H1 (cell line): ENCODE data around the gene FBN2. TPM values are rescaled to one million over a fixed set of nuclear protein-coding genes. Genes with fewer than 3 reads are reported as not detected.

Experiments
- CTCF ChIA-PET: fragments of 300-600 bp; sonication (Branson Sonifier 250); formaldehyde crosslinking; loops from one replicate; lab custom pipeline; 2021; ENCODE audit not compliant: partially characterized antibody; lab: Charles Lee
- POLR2A ChIA-PET: fragments of 300-600 bp; sonication (Branson Sonifier 250); formaldehyde crosslinking; loops from one replicate; lab custom pipeline; 2021; ENCODE audit warnings: inconsistent platforms; ENCODE audit not compliant: partially characterized antibody; lab: Charles Lee
- DNase-seq, 2 experiments: peaks; one replicate each; pipeline versions ENCODE4 v3.0.0 to v3.0.0-alpha.2; 2010 to 2022; ENCODE audit warnings: low spot score in 2 of 2, low read depth in 1 of 2, mixed read lengths in 1 of 2
- FAIRE-seq: peaks from 2 replicates; lab custom pipeline; 2011; peaks lifted over from hg19 to GRCh38; lab: Jason Lieb, UNC
- H2AFZ ChIP-seq: 2 replicates; pipeline ENCODE4 v1.8.1; 2012; ENCODE audit warnings: low read length, inconsistent platforms
- H2AK5ac ChIP-seq: 2 replicates; pipeline ENCODE4 v1.6.1; 2013; ENCODE audit warnings: low read depth, low read length
- H2BK120ac ChIP-seq: replicated peaks from 2 replicates; pipeline ENCODE3; 2013; ENCODE audit warnings: low read depth, low read length, inconsistent platforms
- H2BK12ac ChIP-seq: 2 replicates; pipeline ENCODE4 v1.6.1; 2013; ENCODE audit warnings: low read depth, low read length
- H2BK15ac ChIP-seq: 2 replicates; pipeline ENCODE4 v1.6.1; 2013; ENCODE audit warnings: low read length
- H2BK20ac ChIP-seq: 2 replicates; pipeline ENCODE4 v1.6.1; 2013; ENCODE audit warnings: low read length
- H2BK5ac ChIP-seq: 2 replicates; pipeline ENCODE4 v1.6.1; 2013; ENCODE audit warnings: low read depth, low read length
- H3K14ac ChIP-seq: 2 replicates; pipeline ENCODE4 v1.6.1; 2013; ENCODE audit warnings: inconsistent platforms; ENCODE audit not compliant: insufficient read length
- H3K18ac ChIP-seq: 2 replicates; pipeline ENCODE4 v1.6.1; 2013; ENCODE audit warnings: low read length; ENCODE audit errors: extremely low read depth
- H3K23ac ChIP-seq: 2 replicates; pipeline ENCODE4 v1.6.1; 2013; ENCODE audit warnings: inconsistent platforms; ENCODE audit not compliant: insufficient read length
- H3K23me2 ChIP-seq: 2 replicates; pipeline ENCODE4 v1.6.1; 2013; ENCODE audit warnings: low read depth, low read length
- H3K27ac ChIP-seq: 2 replicates; pipeline ENCODE4 v1.6.1; 2011; ENCODE audit warnings: low read depth, low read length, inconsistent platforms
- H3K27me3 ChIP-seq, 4 experiments: replicated peaks in 1 of 4; 1 replicate in 1 of 4; 2 replicates in 3 of 4; pipeline versions ENCODE4 v1.6.1 to v1.8.1; 2011 to 2013; ENCODE audit warnings: low read length in 3 of 4, mild to moderate bottlenecking in 3 of 4, inconsistent platforms in 2 of 4, mixed read lengths in 2 of 4, moderate library complexity in 1 of 4; ENCODE audit not compliant: control insufficient read depth in 3 of 4, insufficient read depth in 3 of 4; ENCODE audit errors: extremely low read depth in 1 of 4
- H3K36me3 ChIP-seq, 4 experiments: 2 replicates each; pipeline versions ENCODE4 v1.6.1 to v1.8.1; 2011 to 2013; ENCODE audit warnings: mild to moderate bottlenecking in 4 of 4, low read length in 3 of 4, moderate library complexity in 2 of 4, control low read depth in 1 of 4, inconsistent platforms in 1 of 4; ENCODE audit not compliant: insufficient read depth in 4 of 4, control insufficient read depth in 2 of 4
- H3K4ac ChIP-seq: replicated peaks from 2 replicates; pipeline ENCODE3; 2013; ENCODE audit warnings: low read length, low read depth, mixed read lengths, inconsistent platforms; ENCODE audit not compliant: insufficient read length
- H3K4me1 ChIP-seq, 4 experiments: replicated peaks in 1 of 4; 1 replicate in 1 of 4; 2 replicates in 3 of 4; pipeline versions ENCODE4 v1.6.1 to v1.8.1; 2011 to 2013; ENCODE audit warnings: low read length in 3 of 4, inconsistent platforms in 2 of 4, mixed read lengths in 1 of 4; ENCODE audit not compliant: insufficient read depth in 4 of 4, control insufficient read depth in 3 of 4
- H3K4me2 ChIP-seq, 2 experiments: 2 replicates each; pipeline versions ENCODE4 v1.6.1 to v1.8.1; 2011 to 2013; ENCODE audit warnings: low read depth in 2 of 2, low read length in 2 of 2, control low read depth in 1 of 2, inconsistent platforms in 1 of 2, mild to moderate bottlenecking in 1 of 2; ENCODE audit not compliant: insufficient read depth in 1 of 2
- H3K4me3 ChIP-seq, 4 experiments: fragments of 200-600, 300-600 bp in 1 of 4; sonication (generic), shearing (Covaris generic), sonication (Bioruptor Twin) in 1 of 4; 2 replicates each; pipeline versions ENCODE4 v1.5.1 to v1.8.1; 2011 to 2016; ENCODE audit warnings: low read length in 4 of 4, low read depth in 3 of 4, control low read depth in 2 of 4, inconsistent platforms in 2 of 4, mild to moderate bottlenecking in 2 of 4, mixed read lengths in 1 of 4, moderate library complexity in 1 of 4; ENCODE audit not compliant: insufficient read depth in 2 of 4; ENCODE audit errors: extremely low read depth in 1 of 4
- H3K56ac ChIP-seq: replicated peaks from 2 replicates; pipeline ENCODE3; 2013; ENCODE audit warnings: low read depth, mild to moderate bottlenecking, mixed read lengths, low read length, inconsistent platforms; ENCODE audit not compliant: insufficient read length
- H3K79me1 ChIP-seq: 2 replicates; pipeline ENCODE4 v1.6.1; 2013; ENCODE audit warnings: low read depth, low read length, control low read depth
- H3K79me2 ChIP-seq, 2 experiments: 2 replicates each; pipeline versions ENCODE4 v1.6.1 to v1.8.1; 2012 to 2013; ENCODE audit warnings: low read length in 2 of 2, mild to moderate bottlenecking in 2 of 2, inconsistent platforms in 1 of 2; ENCODE audit not compliant: insufficient read depth in 2 of 2, control insufficient read depth in 1 of 2
- H3K9ac ChIP-seq, 4 experiments: replicated peaks in 1 of 4; 1 replicate in 1 of 4; 2 replicates in 3 of 4; pipeline versions ENCODE4 v1.6.1 to v1.8.1; 2011 to 2013; ENCODE audit warnings: low read depth in 3 of 4, low read length in 3 of 4, control low read depth in 2 of 4, mild to moderate bottlenecking in 2 of 4, moderate library complexity in 2 of 4, inconsistent platforms in 1 of 4; ENCODE audit errors: extremely low read depth in 1 of 4
- H3K9me3 ChIP-seq, 2 experiments: 2 replicates each; pipeline versions ENCODE4 v1.6.1 to v1.8.1; 2012 to 2013; ENCODE audit warnings: mild to moderate bottlenecking in 2 of 2, moderate library complexity in 2 of 2, control low read depth in 1 of 2, inconsistent platforms in 1 of 2, low read depth in 1 of 2, low read length in 1 of 2, mixed read lengths in 1 of 2; ENCODE audit not compliant: insufficient read depth in 2 of 2
- H4K20me1 ChIP-seq, 2 experiments: replicated peaks in 1 of 2; 2 replicates each; pipeline versions ENCODE3 to v1.8.1; 2011 to 2013; ENCODE audit warnings: inconsistent platforms in 2 of 2, low read length in 2 of 2, mild to moderate bottlenecking in 1 of 2; ENCODE audit not compliant: insufficient read depth in 2 of 2, control insufficient read depth in 1 of 2
- H4K5ac ChIP-seq: 2 replicates; pipeline ENCODE4 v1.6.1; 2013; ENCODE audit warnings: low read length, low read depth, mixed read lengths, inconsistent platforms; ENCODE audit not compliant: insufficient read length
- H4K8ac ChIP-seq: 2 replicates; pipeline ENCODE4 v1.8.0; 2013; ENCODE audit warnings: mild to moderate bottlenecking, moderate library complexity, low read length, inconsistent platforms; ENCODE audit not compliant: insufficient read depth; ENCODE audit errors: extremely low read depth
- H4K91ac ChIP-seq: replicated peaks from 2 replicates; pipeline ENCODE3; 2013; ENCODE audit warnings: low read length, mixed read lengths, inconsistent platforms; ENCODE audit not compliant: insufficient read length
- JUND ChIP-seq: IDR thresholded peaks from 2 replicates; pipeline ENCODE4 v1.6.1; 2011; ENCODE audit warnings: mild to moderate bottlenecking, improper control_type of control experiment, low read length
- YY1 ChIP-seq: IDR thresholded peaks from 2 replicates; pipeline ENCODE4 v1.6.1; 2011; ENCODE audit warnings: low read depth, mild to moderate bottlenecking, low read length
- ZNF274 ChIP-seq: IDR thresholded peaks from 2 replicates; pipeline ENCODE4 v1.7.0; 2012; ENCODE audit warnings: low read length, borderline replicate concordance; ENCODE audit errors: extremely low read depth
- polyA plus RNA-seq, 7 experiments: library from polyadenylated mRNA; depleted of rRNA in 3 of 7; stranded (reverse) in 5 of 7; unstranded in 2 of 7; fragments of >200 nt in 5 of 7; fragments of 200-250 nt in 2 of 7; gene quantifications; 1 replicate in 5 of 7; 2 replicates in 1 of 7; 4 replicates in 1 of 7; pipeline versions ENCODE4 v1.2.1 to v1.2.3, GENCODE V29; 2011 to 2013; ENCODE audit warnings: missing spikeins in 2 of 7, mixed read lengths in 2 of 7
- total RNA-seq: library from RNA; stranded (reverse); fragmentation: NEBNext Ultra II Directional; extraction: Animal tissue kit (Norgen Biotek cat#: 25700); gene quantifications from 2 replicates; pipeline ENCODE4 v1.2.1, GENCODE V29; 2021

The FBN2 gene
- total and polyA plus RNA-seq, 2 of the 8 experiments (the other 6 are each of a cell fraction or from before 2014, with no cell fraction given) = 14.1 to 16.3 TPM

DNA sequence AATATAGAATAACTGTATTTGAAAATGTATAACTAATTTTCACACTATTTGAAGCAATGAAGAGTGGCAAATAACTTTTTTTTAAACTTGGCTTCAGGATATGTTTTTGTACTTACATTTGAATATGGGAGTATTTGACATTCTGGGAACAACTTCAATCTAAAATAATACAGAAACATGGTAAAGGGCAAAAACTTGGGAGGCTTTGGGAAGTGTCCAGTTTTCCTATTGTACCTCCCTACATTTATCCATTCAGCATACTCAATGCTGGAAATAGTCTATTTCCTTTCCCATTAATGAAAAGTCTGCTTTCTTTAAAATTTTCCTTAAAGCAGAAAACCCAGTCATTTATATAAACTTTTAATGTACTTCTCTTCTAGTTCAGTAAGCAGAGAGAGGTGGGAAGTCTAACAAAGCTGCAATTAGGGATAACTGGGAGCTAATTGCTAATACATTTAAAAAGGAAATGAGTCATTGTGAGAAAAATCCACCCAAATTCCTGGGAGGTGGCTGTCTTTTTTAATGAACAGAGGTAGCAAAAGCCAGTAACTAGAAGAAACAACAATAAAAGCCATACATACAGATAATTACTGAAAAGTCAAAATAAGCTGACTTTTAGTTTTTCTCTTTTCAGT, 128.8 kb downstream of the FBN2 start:
- CTCF ChIA-PET = interaction anchor here (0.6 kb wide), 1 partner anchor 332 kb away, joined by 3 read pairs; no protein-coding TSS in a partner anchor
- Histone ChIP-seq H3K9me3 (no peaks in the 10 kb centered on the region), H2BK5ac (no peak overlapping the region)

More for the DNA sequence above, 128.8 kb downstream of the FBN2 start:
- Histone ChIP-seq H3K4me3 (no peak overlapping the region), H3K27me3 (no peaks in the 10 kb centered on the region), H3K27ac (no peak overlapping the region), H4K5ac (no peak overlapping the region), H3K9ac (no peak overlapping the region), H4K20me1 (no peaks in the 10 kb centered on the region), H3K18ac (no peak overlapping the region), H4K91ac (no peak overlapping the region), H2BK15ac (no peak overlapping the region), H4K8ac (no peak overlapping the region), H3K4ac (no peak overlapping the region), H2BK20ac (no peak overlapping the region), H2BK120ac (no peak overlapping the region), H3K23me2 (no peaks in the 10 kb centered on the region), H3K79me2 (no peaks in the 10 kb centered on the region), H3K4me2 (no peak overlapping the region; a peak in 1 of 4 replicates), H2AK5ac (no peak overlapping the region), H3K4me1 (0 out of 7 replicates have a peak, but pooled peaks cover 0 to 3% (median 1%) of the 10 kb centered on the region in 4 experiments), H3K79me1 (no peaks in the 10 kb centered on the region), H3K23ac (no peak overlapping the region), H3K56ac (no peak overlapping the region), H2AFZ (no peak overlapping the region), H3K36me3 (no peaks in the 10 kb centered on the region), H2BK12ac (no peak overlapping the region), H3K14ac (no peak overlapping the region)
- FAIRE-seq (no peak), DNase-seq (no peak)
- no peak for TF ChIP-seq ZNF274
- TF ChIP-seq JUND = 0 out of 2 replicates have a peak, but pooled peaks have one; percentile 22
- TF ChIP-seq YY1 = no peak
- POLR2A ChIA-PET = no interaction called here
